Spleen (tissue), 11 donors: ENCODE data around the gene EFNA4. TPM values are rescaled to one million over a fixed set of nuclear protein-coding genes. Genes with fewer than 3 reads are reported as not detected.
A peak's percentile ranks its signal among the peaks of the same experiment; 100 is the strongest.

ENCODE experiments used
- DNase-seq: peaks from one replicate; pipeline ENCODE4 v3.0.0-alpha.2; 2020
- H3K27ac ChIP-seq, 8 donors: fragments of 200-600 bp; sonication (generic) in 7 of 8; 1 replicate in 4 of 8; 2 replicates in 4 of 8; pipeline versions ENCODE4 v1.5.0 to v1.8.0; 2016 to 2021; ENCODE audit warnings: inconsistent platforms in 4 of 8, mild to moderate bottlenecking in 4 of 8, moderate library complexity in 1 of 8
- H3K27me3 ChIP-seq, 7 donors: fragments of 200-600 bp; sonication (generic) in 6 of 7; replicated peaks in 1 of 7; 1 replicate in 4 of 7; 2 replicates in 3 of 7; pipeline versions ENCODE4 v1.5.0 to v1.8.0; 2016 to 2021; ENCODE audit warnings: inconsistent platforms in 3 of 7, mild to moderate bottlenecking in 1 of 7
- H3K36me3 ChIP-seq, 6 donors: fragments of 200-600 bp; sonication (generic) in 5 of 6; 1 replicate in 4 of 6; 2 replicates in 2 of 6; pipeline versions ENCODE4 v1.5.0 to v1.8.0; 2016 to 2021; ENCODE audit warnings: inconsistent platforms in 2 of 6
- H3K4me1 ChIP-seq, 6 donors: fragments of 200-600 bp; sonication (generic) in 5 of 6; 1 replicate in 3 of 6; 2 replicates in 3 of 6; pipeline versions ENCODE4 v1.5.0 to v1.8.0; 2016 to 2021; ENCODE audit warnings: inconsistent platforms in 3 of 6
- H3K4me3 ChIP-seq, 8 donors: fragments of 200-600 bp; sonication (generic) in 7 of 8; 1 replicate in 4 of 8; 2 replicates in 4 of 8; pipeline versions ENCODE4 v1.5.0 to v1.8.0; 2016 to 2021; ENCODE audit warnings: inconsistent platforms in 4 of 8, mild to moderate bottlenecking in 4 of 8, moderate library complexity in 2 of 8
- H3K9me3 ChIP-seq, 8 donors: fragments of 200-600 bp; sonication (generic) in 7 of 8; 1 replicate in 4 of 8; 2 replicates in 4 of 8; pipeline versions ENCODE4 v1.5.0 to v1.8.0; 2016 to 2021; ENCODE audit warnings: inconsistent platforms in 4 of 8
- CTCF ChIP-seq, 11 experiments: fragments of 200-600 bp in 7 of 11; fragments of 450-650 bp in 4 of 11; sonication (generic) in 4 of 11; IDR thresholded peaks in 8 of 11; conservative IDR thresholded peaks in 3 of 11; 1 replicate in 7 of 11; 2 replicates in 4 of 11; pipeline versions ENCODE4 v1.4.0 to v1.8.0; 2016 to 2021; ENCODE audit warnings: antibody characterized with exemption in 11 of 11, inconsistent platforms in 4 of 11, mild to moderate bottlenecking in 1 of 11
- POLR2A ChIP-seq, 3 donors: fragments of 450-650 bp; IDR thresholded peaks; one replicate each; pipeline ENCODE4 v1.5.1; 2017; ENCODE audit warnings: antibody characterized with exemption in 3 of 3, mild to moderate bottlenecking in 1 of 3
- POLR2AphosphoS5 ChIP-seq, 3 donors: sonication (generic); formaldehyde crosslinking; IDR thresholded peaks; one replicate each; pipeline ENCODE4 v1.5.1; 2017; ENCODE audit warnings: antibody characterized with exemption in 3 of 3
- WGBS, 5 donors: extraction: QIAGEN DNeasy Blood & Tissue Kit in 3 of 5; methylation state at CpG; one replicate each; pipeline versions ENCODE4 v1.1.5 to v1.1.7; 2013 to 2018; 5-methylcytosine and 5-hydroxymethylcytosine counted together
- intact Hi-C: fragments of 100-400 bp; cut with DNase I; formaldehyde crosslinking; loops from one replicate; pipeline ENCODE4 v1.15.0; 2023; ENCODE audit warnings: low total_unique reads
- polyA plus RNA-seq, 3 donors: library from polyadenylated mRNA; stranded (reverse); fragments of 200-250 nt; gene quantifications; one replicate each; pipeline ENCODE4 v1.2.1, GENCODE V29; 2013
- total RNA-seq, 7 donors: library from RNA; depleted of rRNA in 3 of 7; stranded (reverse); fragments of >200 nt in 3 of 7; fragmentation: NEBNext Ultra II Directional in 4 of 7; extraction: Animal tissue kit (Norgen Biotek cat#: 25700) in 4 of 7; gene quantifications; one replicate each; pipeline versions ENCODE4 v1.1.0 to v1.2.1, GENCODE V29; 2016 to 2021
- donor health status: healthy with polysubstance abuse.
- donor health status: DM: no; HTN: no; CAD: no; lungs with moderate emphysema.
- donor health status: DM: no; HTN: no; CAD: no.
- donor health status: Bipolar disorder and iron deficiency.
- donor health status: healthy.
- donor health status: DM: no; HTN: no; CAD: no.
- donor health status: DM: yes; HTN: yes; CAD: no.

The EFNA4 gene
- total and polyA plus RNA-seq, 10 donors = 4.6 to 9.5 (median 7.1) TPM

- Histone ChIP-seq H3K27ac (peak overlapping the region in 3 of 8 donors; percentile 88 to 99 (median 95)), H3K9me3 (no peaks in the 10 kb centered on the region), H3K27me3 (no peaks in the 10 kb centered on the region), H3K4me1 (peaks cover 25 to 69% (median 58%) of the 10 kb centered on the region in 6 donors), H3K36me3 (peaks cover 0 to 32% (median 19%) of the 10 kb centered on the region in 6 donors), H3K4me3 (no peak overlapping the region)
- intact Hi-C loops = no loop called here
- no peak for DNase-seq
- TF ChIP-seq CTCF (IDR thresholded peaks at IDR 0.05 in 8 of 11, conservative IDR thresholded peaks at IDR 0.05 in 3 of 11) (no peak), POLR2AphosphoS5 (IDR thresholded peaks at IDR 0.05) (no peak), POLR2A (IDR thresholded peaks at IDR 0.05) (no peak)
- 78 to 86% (median 84%) methylated on average over 8 of the region's 8 CpGs for WGBS, 5 donors
Observed at GRCh38 chr1:155018617-155019348, 44.8 kb upstream of the EFNA4 start.

GRCh38 chr1:155019377-155020245 lies 43.9 kb upstream of the EFNA4 start:
- no peaks in the 10 kb centered on the region for H3K9me3 ChIP-seq
- peaks cover 0 to 24% (median 14%) of the 10 kb centered on the region in 6 donors for H3K36me3 ChIP-seq
- no peak overlapping the region for H3K4me3 ChIP-seq
- no peak for TF ChIP-seq POLR2AphosphoS5 (IDR thresholded peaks at IDR 0.05)
- no peak for TF ChIP-seq POLR2A (IDR thresholded peaks at IDR 0.05)
- no peak for TF ChIP-seq CTCF (IDR thresholded peaks at IDR 0.05 in 8 of 11, conservative IDR thresholded peaks at IDR 0.05 in 3 of 11)
- peaks cover 22 to 61% (median 50%) of the 10 kb centered on the region in 6 donors for H3K4me1 ChIP-seq
- no peaks in the 10 kb centered on the region for H3K27me3 ChIP-seq
- WGBS, 5 donors = 76 to 83% (median 77%) methylated on average over 11 of the region's 11 CpGs
- DNase-seq = no peak
- H3K27ac ChIP-seq = peak overlapping the region in 2 of 8 donors; percentile 11 to 99
- intact Hi-C loops = no loop called here

- no peak overlapping the region for H3K4me3 ChIP-seq
- intact Hi-C loops = no loop called here
- H3K9me3 ChIP-seq = no peaks in the 10 kb centered on the region
- no peak for DNase-seq
- H3K27ac ChIP-seq = no peak overlapping the region
- no peaks in the 10 kb centered on the region for H3K27me3 ChIP-seq
- H3K36me3 ChIP-seq = no peaks in the 10 kb centered on the region
- peaks cover 9 to 33% (median 22%) of the 10 kb centered on the region in 6 donors for H3K4me1 ChIP-seq
- TF ChIP-seq POLR2AphosphoS5 (IDR thresholded peaks at IDR 0.05) (no peak), POLR2A (IDR thresholded peaks at IDR 0.05) (no peak), CTCF (IDR thresholded peaks at IDR 0.05 in 8 of 11, conservative IDR thresholded peaks at IDR 0.05 in 3 of 11) (no peak)
- 77 to 90% (median 86%) methylated on average over 8 of the region's 8 CpGs for WGBS, 5 donors
Observed at GRCh38 chr1:155022136-155022926, 41.2 kb upstream of the EFNA4 start.
